DMS114 treated with DMSO at 0.1 percent for 48 hours (cell line): ENCODE data around the gene ARHGEF2.

ENCODE experiments used
- DNase-seq: peaks from one replicate; lab custom pipeline; 2025; ENCODE audit not compliant: unreplicated experiment; lab: John Stamatoyannopoulos, UW

Gene ARHGEF2

DNA sequence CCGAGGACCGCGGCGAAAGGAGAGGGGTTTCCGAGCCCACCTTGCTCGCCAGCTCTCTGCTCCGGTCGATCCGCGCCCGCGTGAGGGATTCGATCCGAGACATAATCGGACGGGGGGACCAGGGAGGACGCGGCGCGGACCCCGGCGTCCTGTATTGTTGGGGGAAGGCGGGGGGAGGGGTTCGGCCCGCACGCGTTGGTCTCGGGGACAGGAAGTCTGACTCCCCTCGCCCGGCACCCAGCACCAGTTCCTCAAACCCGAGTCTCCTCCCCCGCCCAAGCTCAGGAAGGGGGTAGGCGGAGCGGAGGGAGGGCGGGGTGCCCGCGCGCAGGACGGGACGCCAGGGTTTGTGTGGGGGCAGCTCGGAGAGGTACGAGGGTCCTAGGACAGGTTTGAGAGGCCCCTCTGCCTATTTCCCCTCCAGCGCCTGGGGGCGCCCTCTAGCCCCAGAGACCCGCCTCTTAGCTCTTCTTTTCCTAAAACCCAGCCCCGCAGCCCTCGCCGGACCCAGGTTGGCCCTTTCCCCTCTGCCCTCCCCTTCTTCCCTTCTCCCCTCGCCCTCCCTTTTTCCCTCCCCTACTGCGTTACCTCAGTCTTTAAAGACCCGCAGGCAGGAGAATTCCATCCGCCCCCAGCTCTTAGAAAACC lies at the start of gene ARHGEF2:
ARHGEF2 (minus strand) TSS at position 223 of the 648 bp plus-strand sequence; CDS start at position 103, 120 bp downstream.
- peak; percentile 58 for DNase-seq

GRCh38 chr1:156026588-156026987 lies 48.2 kb upstream of the ARHGEF2 start:
- DNase-seq, result no peak

DNA sequence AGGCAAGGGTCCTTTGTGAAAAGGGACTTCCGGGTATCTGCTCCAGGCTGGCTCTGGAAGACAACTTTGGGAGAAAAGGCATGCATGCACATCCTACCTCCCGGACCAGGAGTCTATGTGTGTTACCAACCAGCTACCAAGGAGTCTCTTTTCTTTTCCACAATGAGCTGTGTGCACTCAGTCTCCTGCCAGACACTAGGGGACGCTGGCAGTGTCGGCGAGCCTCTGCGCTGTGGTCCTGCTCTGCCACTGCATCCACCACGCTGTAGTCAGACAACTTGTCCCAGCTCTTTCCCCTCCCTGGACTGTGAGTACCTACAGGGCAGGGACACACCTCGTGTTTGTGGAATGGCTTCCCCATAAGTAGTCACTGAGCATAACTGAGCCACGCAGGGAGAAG lies 47.5 kb upstream of the ARHGEF2 start:
- DNase-seq, result no peak

DNA sequence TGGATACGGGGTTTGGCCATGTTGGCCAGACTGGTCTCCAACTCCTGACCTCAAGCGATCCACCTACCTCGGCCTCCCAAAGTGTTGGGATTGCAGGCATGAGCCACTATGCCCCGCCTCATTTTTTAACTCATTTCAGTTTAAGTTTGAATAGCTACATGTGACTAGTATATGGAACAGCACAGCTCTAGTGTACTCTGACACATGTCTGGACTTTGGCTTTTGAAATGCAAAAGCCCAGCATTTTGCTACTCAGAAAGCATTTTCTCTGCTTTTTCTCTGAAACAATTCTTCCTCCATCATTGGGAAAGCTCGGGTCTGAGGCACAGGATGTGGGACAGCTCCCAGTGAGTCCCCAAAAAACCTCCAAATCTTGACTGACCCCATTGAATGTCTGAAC lies 46.5 kb upstream of the ARHGEF2 start:
- no peak for DNase-seq

DNA sequence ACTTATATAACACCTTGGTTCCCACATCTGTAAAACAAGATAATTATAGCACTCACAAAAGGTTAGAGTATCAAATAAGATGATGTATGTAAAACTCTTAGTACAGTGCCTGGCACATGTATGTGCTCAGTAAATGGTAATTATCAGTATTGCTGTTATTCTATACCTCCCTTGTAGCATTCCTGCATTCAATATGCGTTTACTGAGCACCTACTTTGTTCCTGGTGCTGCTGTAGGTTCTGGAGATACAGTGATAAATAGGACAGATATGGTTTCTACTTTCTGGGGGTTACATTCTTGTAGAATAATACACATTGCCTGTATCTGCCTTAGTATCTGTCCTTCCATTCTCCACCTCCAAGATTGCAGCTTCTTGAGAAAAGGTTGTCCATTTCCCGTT lies 43.6 kb upstream of the ARHGEF2 start:
- DNase-seq, result no peak

DNA sequence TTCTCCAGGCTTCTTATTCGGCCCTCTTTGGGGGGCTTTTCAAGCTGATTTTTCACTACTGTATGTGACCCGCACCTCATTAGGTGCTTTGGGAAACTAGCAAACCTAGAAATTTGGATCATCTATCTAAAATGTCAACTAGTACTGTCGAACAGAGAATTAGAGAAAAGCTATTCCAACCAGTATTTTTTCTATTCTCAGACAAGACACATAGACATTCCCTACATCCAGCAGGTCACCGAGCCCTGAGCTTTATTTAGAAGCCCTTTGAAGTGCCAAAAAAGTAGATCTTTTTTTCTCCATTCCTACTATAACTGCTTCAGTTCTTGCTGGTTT lies 42.7 kb upstream of the ARHGEF2 start:
- DNase-seq, result no peak

- peak; percentile 98 for DNase-seq
Measured at GRCh38 chr1:156020293-156021092, 42.1 kb upstream of the ARHGEF2 start, which contains the start of gene SSR2. Gene SSR2, minus strand, starts transcription at chr1:156020951. Its CDS starts 784 bp downstream, at chr1:156020167.

GRCh38 chr1:156019946-156020292 lies 41.6 kb upstream of the ARHGEF2 start:
- no peak for DNase-seq

- no peak for DNase-seq
Measured at GRCh38 chr1:156014829-156015228, 36.5 kb upstream of the ARHGEF2 start.

DNA sequence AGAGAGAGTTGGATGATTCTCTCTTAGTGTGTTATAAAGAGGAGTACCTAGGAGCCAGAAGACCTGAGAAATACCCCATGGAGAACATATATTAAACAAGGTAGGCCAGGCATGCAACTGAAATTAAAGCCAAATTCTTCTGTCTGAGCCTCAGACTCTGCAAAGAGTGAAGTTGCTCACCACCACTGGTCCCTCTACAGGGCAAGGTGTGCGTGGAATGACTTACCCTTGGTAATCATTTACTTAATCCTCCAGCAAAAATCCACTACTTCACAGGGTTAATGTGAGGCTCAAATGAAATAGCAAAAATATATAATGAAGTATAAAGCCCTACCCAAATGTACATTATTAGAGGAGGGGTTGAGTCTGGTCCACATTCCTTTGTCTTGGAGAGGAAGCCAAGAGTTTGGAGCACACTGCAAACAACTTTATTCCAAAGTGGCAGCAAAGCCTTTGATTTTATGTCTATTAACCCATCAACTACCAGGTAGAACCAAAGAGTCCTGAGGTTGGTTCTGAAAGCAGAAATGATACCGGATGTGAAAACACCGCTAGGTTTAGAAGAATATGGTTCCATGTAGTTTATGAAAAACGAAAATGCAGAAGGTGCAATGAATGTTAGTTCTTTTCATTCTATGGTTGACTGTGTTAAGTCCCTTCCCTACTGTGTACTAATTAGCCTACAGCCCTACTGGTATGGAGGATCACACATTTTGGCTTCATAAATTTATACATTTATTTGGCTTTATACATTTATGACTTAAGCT lies 33.9 kb upstream of the ARHGEF2 start:
- DNase-seq, result no peak

DNA sequence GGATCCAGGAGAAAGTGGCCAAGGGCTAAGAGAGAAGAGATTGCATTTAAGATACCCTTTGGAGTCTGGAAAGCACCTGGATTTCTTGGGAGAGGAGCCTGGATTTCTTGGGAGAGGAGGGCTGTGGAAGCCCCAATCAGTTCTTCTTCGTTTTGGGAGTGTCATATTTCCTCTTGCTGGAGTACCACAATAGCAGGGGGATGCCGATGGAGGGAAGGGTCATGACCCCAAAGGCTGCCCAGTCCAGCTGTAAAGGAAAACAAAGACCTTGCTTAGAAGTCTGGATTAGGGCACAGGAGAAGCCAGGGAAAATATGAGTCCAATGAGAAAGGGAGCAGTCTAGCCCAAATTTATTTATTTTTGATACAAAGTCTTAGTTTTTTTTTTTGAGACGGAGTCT lies 31.1 kb upstream of the ARHGEF2 start:
- no peak for DNase-seq

- no peak for DNase-seq
Measured at GRCh38 chr1:156006666-156007376, 28.5 kb upstream of the ARHGEF2 start.

DNA sequence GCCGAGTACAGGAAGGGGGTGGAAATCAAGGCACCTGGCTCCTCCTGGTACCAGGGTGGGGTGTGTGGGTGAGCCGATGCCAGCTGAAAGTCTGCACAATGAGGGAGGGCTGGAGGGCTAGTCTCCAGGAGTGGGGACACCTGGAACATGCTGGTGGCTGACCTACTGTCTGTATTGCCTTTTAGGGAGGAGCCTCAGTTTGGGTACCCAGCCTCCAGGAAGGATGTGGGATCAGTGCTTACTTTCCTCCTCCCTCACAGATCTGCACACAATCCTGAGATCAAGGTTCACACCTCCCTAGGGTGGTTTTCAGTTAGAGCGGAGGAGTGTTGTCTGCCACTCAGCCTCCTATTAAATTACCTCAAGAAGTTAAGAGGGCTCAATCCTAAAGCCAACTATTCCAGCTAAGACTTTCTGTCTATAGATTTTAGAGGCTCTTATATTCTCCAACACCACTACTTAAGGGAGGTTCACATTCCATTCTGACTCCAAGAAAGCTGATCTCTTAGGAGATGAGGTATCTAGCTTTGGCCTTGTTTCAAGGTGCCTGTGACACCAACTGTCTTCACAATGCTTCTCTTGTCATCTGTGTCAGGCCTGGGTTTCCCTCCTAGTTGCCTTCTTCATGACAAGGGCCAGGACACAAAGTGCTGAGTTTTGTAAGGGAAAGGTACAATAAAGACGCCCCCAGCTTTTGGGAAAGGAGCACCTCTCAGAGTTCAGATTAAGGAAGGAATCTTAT lies 26.7 kb upstream of the ARHGEF2 start:
- no peak for DNase-seq

GRCh38 chr1:156003923-156004188 lies 25.5 kb upstream of the ARHGEF2 start:
- no peak for DNase-seq

DNA sequence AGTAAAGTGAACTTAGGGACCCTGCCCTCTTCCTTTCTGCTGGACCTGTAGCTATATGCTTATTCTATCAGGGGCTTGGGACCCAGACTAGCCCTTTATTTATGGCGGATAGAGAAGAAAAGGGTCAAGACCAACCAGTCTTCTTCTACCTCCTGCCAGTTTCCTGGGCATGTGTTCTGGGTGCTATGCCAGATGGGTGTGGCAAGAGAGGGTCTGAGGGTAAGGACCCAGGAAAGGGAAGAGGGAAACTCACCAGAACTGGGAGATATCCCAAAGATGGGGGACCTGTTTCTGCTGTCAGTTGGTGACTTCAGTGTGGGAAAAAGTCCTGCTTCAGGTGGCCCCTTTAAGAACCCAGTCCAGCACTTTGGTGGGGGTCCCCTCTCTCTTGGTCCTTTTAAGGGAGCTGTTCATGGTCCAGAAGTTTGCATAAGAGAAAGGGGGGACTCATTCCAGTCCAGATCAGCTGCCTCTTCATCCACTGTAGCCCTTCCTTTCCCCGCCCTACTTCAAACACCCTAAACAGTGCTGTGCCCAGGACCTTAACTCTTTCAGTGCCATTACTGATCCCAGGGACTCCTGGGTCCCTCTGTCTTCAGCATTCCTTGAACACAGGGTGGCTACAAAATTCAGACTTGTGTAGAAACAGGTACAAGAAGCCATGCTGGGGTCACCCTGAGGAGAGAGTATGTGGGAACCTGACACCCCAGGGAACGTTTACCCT lies 24.0 kb upstream of the ARHGEF2 start:
- no peak for DNase-seq

DNA sequence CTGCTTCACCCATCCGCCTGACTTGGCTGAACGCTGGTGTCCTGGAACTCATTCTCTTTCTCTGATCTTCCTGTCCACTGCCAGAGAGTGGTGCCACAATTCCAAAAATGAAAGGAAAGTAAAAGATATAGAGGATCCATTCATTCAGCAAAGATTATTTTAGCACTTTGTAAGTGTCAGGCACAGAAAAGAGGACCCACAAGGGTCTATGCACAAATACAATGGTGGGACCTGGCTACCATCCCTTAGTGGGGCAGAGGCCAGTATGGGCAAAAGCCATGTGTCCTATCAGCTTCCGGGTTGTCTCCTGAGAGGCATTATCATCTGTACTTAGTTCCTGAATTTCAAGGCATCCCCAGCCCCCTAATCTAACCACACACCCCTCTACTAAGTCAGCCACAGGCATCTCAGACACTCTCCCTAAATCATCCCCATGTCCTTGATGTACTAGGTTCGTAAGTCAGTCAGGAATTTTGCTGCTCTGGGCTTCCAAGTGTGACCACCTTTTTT lies 23.4 kb upstream of the ARHGEF2 start:
- DNase-seq, result no peak

- DNase-seq, result no peak
Measured at GRCh38 chr1:156001021-156001661, 22.8 kb upstream of the ARHGEF2 start.

GRCh38 chr1:155999964-156000363 lies 21.6 kb upstream of the ARHGEF2 start:
- no peak for DNase-seq

GRCh38 chr1:155996166-155996565 lies 17.8 kb upstream of the ARHGEF2 start:
- DNase-seq, result no peak

- DNase-seq, result no peak
Measured at GRCh38 chr1:155993595-155993994, 15.2 kb upstream of the ARHGEF2 start.
